WTC11 (cell line): ENCODE measurements around the gene CD244. TPM values are rescaled to one million over a fixed set of nuclear protein-coding genes. Genes with fewer than 3 reads are reported as not detected.

ENCODE experiments used
- ATAC-seq: fragments of 200-7000 bp; cut with Tn5 transposase; 2 replicates; pipeline ENCODE4 v1.10.0; 2021; ENCODE audit warnings: mild to moderate bottlenecking, moderate library complexity
- CTCF ChIA-PET: fragments of 300-600 bp; sonication (Branson Sonifier 250); formaldehyde crosslinking; loops from one replicate; lab custom pipeline; 2021; ENCODE audit warnings: antibody characterized with exemption; lab: Charles Lee
- POLR2A ChIA-PET: fragments of 350-600 bp; sonication (Branson Sonifier 250); formaldehyde crosslinking; loops from one replicate; lab custom pipeline; 2021; ENCODE audit warnings: antibody characterized with exemption; lab: Charles Lee
- DNase-seq: peaks from one replicate; pipeline ENCODE4 v3.0.0; 2021; ENCODE audit warnings: low spot score
- H3K27ac Mint-ChIP-seq: 2 replicates; pipeline ENCODE4 v1.8.0; 2021; ENCODE audit warnings: mixed read lengths
- H3K27me3 Mint-ChIP-seq: 2 replicates; pipeline ENCODE4 v1.8.0; 2021; ENCODE audit warnings: low read depth, mild to moderate bottlenecking, moderate library complexity, mixed read lengths
- H3K36me3 Mint-ChIP-seq: 2 replicates; pipeline ENCODE4 v1.8.0; 2021; ENCODE audit warnings: mixed read lengths
- H3K4me1 Mint-ChIP-seq: 2 replicates; pipeline ENCODE4 v1.8.0; 2022; ENCODE audit warnings: mixed read lengths
- H3K4me3 Mint-ChIP-seq: 2 replicates; pipeline ENCODE4 v1.8.0; 2021; ENCODE audit warnings: mild to moderate bottlenecking, moderate library complexity, mixed read lengths
- H3K9me3 Mint-ChIP-seq: 2 replicates; pipeline ENCODE4 v1.8.0; 2021; ENCODE audit warnings: mixed read lengths
- ARID4B ChIP-seq: sonication (generic); formaldehyde crosslinking; IDR thresholded peaks from 2 replicates; pipeline ENCODE4 v1.8.0; 2023; ENCODE audit warnings: missing genetic modification reagents, mild to moderate bottlenecking, borderline replicate concordance
- ATF1 ChIP-seq: sonication (generic); formaldehyde crosslinking; IDR thresholded peaks from 2 replicates; pipeline ENCODE4 v1.8.1; 2023; ENCODE audit warnings: mild to moderate bottlenecking, moderate library complexity, missing genetic modification reagents
- ATF2 ChIP-seq: sonication (generic); formaldehyde crosslinking; IDR thresholded peaks from 2 replicates; pipeline ENCODE4 v1.8.1; 2022; ENCODE audit warnings: low read depth, missing genetic modification reagents, borderline replicate concordance
- MYBL2 ChIP-seq: sonication (generic); formaldehyde crosslinking; IDR thresholded peaks from 2 replicates; pipeline ENCODE4 v1.8.1; 2023; ENCODE audit warnings: mild to moderate bottlenecking, moderate library complexity, missing genetic modification reagents
- NR1H2 ChIP-seq: sonication (generic); formaldehyde crosslinking; IDR thresholded peaks from 2 replicates; pipeline ENCODE4 v1.9.0; 2021; ENCODE audit warnings: mild to moderate bottlenecking, moderate library complexity, missing genetic modification reagents
- NR2C2 ChIP-seq: sonication (generic); formaldehyde crosslinking; IDR thresholded peaks from 2 replicates; pipeline ENCODE4 v1.8.0; 2022; ENCODE audit warnings: mild to moderate bottlenecking, missing genetic modification reagents
- PRRX2 ChIP-seq: fragments of 250-450 bp; sonication (Bioruptor Pico); IDR thresholded peaks from 2 replicates; pipeline ENCODE4 v1.8.0; 2021; ENCODE audit warnings: mild to moderate bottlenecking
- USF1 ChIP-seq: sonication (generic); formaldehyde crosslinking; IDR thresholded peaks from 2 replicates; pipeline ENCODE4 v1.8.0; 2022; ENCODE audit warnings: mild to moderate bottlenecking, missing genetic modification reagents
- ZMAT4 ChIP-seq: fragments of 250-450 bp; sonication (Bioruptor Pico); IDR thresholded peaks from 2 replicates; pipeline ENCODE4 v1.9.0; 2021; ENCODE audit warnings: mild to moderate bottlenecking
- ZNF219 ChIP-seq: sonication (generic); formaldehyde crosslinking; IDR thresholded peaks from 2 replicates; pipeline ENCODE4 v1.8.0; 2023; ENCODE audit warnings: missing genetic modification reagents, mild to moderate bottlenecking, borderline replicate concordance
- ZNF317 ChIP-seq: sonication (generic); formaldehyde crosslinking; IDR thresholded peaks from 2 replicates; pipeline ENCODE4 v1.8.1; 2023; ENCODE audit warnings: low read depth, mild to moderate bottlenecking, moderate library complexity, missing genetic modification reagents, borderline replicate concordance
- ZSCAN18 ChIP-seq: fragments of 250-450 bp; sonication (Bioruptor Pico); IDR thresholded peaks from 2 replicates; pipeline ENCODE4 v2.1.2; 2022; ENCODE audit warnings: mild to moderate bottlenecking, moderate library complexity
- total RNA-seq: library from RNA; stranded (reverse); gene quantifications from 3 replicates; pipeline ENCODE4 v1.2.3, GENCODE V29; 2021

CD244 gene
- total RNA-seq, 1 experiment from 2014 or later = not detected

GRCh38 chr1:160807738-160808137 lies 54.9 kb downstream of the CD244 start (continued):
- TF ChIP-seq ATF2 (no peak), ZSCAN18 (CRISPR knock-in tag) (no peak), ZNF219 (CRISPR knock-in tag) (no peak), NR2C2 (CRISPR knock-in tag) (no peak), ARID4B (CRISPR knock-in tag) (no peak), PRRX2 (CRISPR knock-in tag) (no peak)

- no peak for TF ChIP-seq USF1 (CRISPR knock-in tag)
- TF ChIP-seq ZNF317 = no peak
- TF ChIP-seq, all 79 proteins: peak for 0
- Mint-ChIP-seq H3K36me3 (peaks cover 8% of the 10 kb centered on the region), H3K4me3 (no peak overlapping the region), H3K27ac (no peak overlapping the region), H3K27me3 (no peaks in the 10 kb centered on the region; the same call in 1 of the 2 replicates), H3K4me1 (peaks cover 20% of the 10 kb centered on the region), H3K9me3 (peaks cover 14% of the 10 kb centered on the region)
- ATAC-seq (no peak), DNase-seq (no peak)
- ChIA-PET CTCF (interaction anchor here (1.1 to 2.8 kb wide), 7 partner anchors 10 to 80 kb away, joined by 3 to 13 read pairs (median 7); no protein-coding TSS in a partner anchor), POLR2A (no interaction called here)
Measured at GRCh38 chr1:160807247-160807646, 55.4 kb downstream of the CD244 start.

- Mint-ChIP-seq H3K36me3 (peaks cover 8% of the 10 kb centered on the region), H3K4me1 (peaks cover 20% of the 10 kb centered on the region), H3K4me3 (no peak overlapping the region), H3K27me3 (no peaks in the 10 kb centered on the region; the same call in 1 of the 2 replicates), H3K27ac (no peak overlapping the region), H3K9me3 (peaks cover 14% of the 10 kb centered on the region)
- DNase-seq (no peak), ATAC-seq (no peak)
- ChIA-PET CTCF (interaction anchor here (1.8 to 2.8 kb wide), 2 partner anchors 15 to 29 kb away, joined by 9 to 13 read pairs; no protein-coding TSS in a partner anchor), POLR2A (no interaction called here)
- TF ChIP-seq ATF1 (CRISPR knock-in tag) (no peak), NR2C2 (CRISPR knock-in tag) (no peak), MYBL2 (no peak), USF1 (CRISPR knock-in tag) (no peak), ZMAT4 (no peak), NR1H2 (CRISPR knock-in tag) (no peak)
Measured at GRCh38 chr1:160806784-160807183, 55.9 kb downstream of the CD244 start.
